Mesendoderm (in vitro differentiated cells): ENCODE data around the gene STX8.
"Not testable (repeated sequence)": the region's sequence is repeated elsewhere in the genome, so short reads cannot be mapped to it uniquely, and the experiment has no call there.

Experiments
- DNase-seq: peaks from one replicate; pipeline ENCODE4 v3.0.0; 2013
- H2AK5ac ChIP-seq: 2 replicates; pipeline ENCODE4 v1.6.1; 2013; ENCODE audit warnings: low read length, inconsistent platforms
- H2BK120ac ChIP-seq: 2 replicates; pipeline ENCODE4 v1.6.1; 2013; ENCODE audit warnings: low read depth, mild to moderate bottlenecking, low read length, moderate library complexity, mixed read lengths
- H2BK15ac ChIP-seq: replicated peaks from 2 replicates; pipeline ENCODE4 v1.6.1; 2013; ENCODE audit warnings: low read depth, mild to moderate bottlenecking, moderate library complexity
- H2BK5ac ChIP-seq: 2 replicates; pipeline ENCODE4 v1.6.1; 2013; ENCODE audit warnings: low read length, inconsistent platforms
- H3K18ac ChIP-seq: 2 replicates; pipeline ENCODE4 v1.6.1; 2013; ENCODE audit warnings: mild to moderate bottlenecking, low read length, mixed read lengths
- H3K23ac ChIP-seq: one replicate; pipeline ENCODE4 v1.6.1; 2013; ENCODE audit warnings: low read length
- H3K27ac ChIP-seq: 2 replicates; pipeline ENCODE4 v1.5.1; 2013; ENCODE audit warnings: low read depth, mild to moderate bottlenecking, inconsistent platforms, low read length, moderate library complexity
- H3K27me3 ChIP-seq: 2 replicates; pipeline ENCODE4 v1.6.1; 2013; ENCODE audit warnings: low read length, control low read depth, mild to moderate bottlenecking, inconsistent platforms; ENCODE audit not compliant: insufficient read depth, poor library complexity
- H3K36me3 ChIP-seq: 2 replicates; pipeline ENCODE4 v1.6.1; 2013; ENCODE audit warnings: low read length, inconsistent platforms; ENCODE audit not compliant: control insufficient read depth, insufficient read depth
- H3K4ac ChIP-seq: one replicate; pipeline ENCODE4 v1.6.1; 2013; ENCODE audit warnings: low read depth, mild to moderate bottlenecking, low read length, moderate library complexity
- H3K4me1 ChIP-seq: 2 replicates; pipeline ENCODE4 v1.6.1; 2013; ENCODE audit warnings: low read depth, low read length, inconsistent platforms; ENCODE audit not compliant: control insufficient read depth
- H3K4me2 ChIP-seq: 2 replicates; pipeline ENCODE4 v1.6.1; 2013; ENCODE audit warnings: low read length
- H3K4me3 ChIP-seq: 2 replicates; pipeline ENCODE4 v1.5.1; 2013; ENCODE audit warnings: mild to moderate bottlenecking, low read length
- H3K56ac ChIP-seq: one replicate; pipeline ENCODE4 v1.6.1; 2013; ENCODE audit warnings: low read length
- H3K79me1 ChIP-seq: 2 replicates; pipeline ENCODE4 v1.6.1; 2013; ENCODE audit warnings: low read length, inconsistent platforms
- H3K79me2 ChIP-seq: 2 replicates; pipeline ENCODE4 v1.6.1; 2013; ENCODE audit warnings: mild to moderate bottlenecking, low read length; ENCODE audit not compliant: control insufficient read depth, insufficient read depth
- H3K9ac ChIP-seq: 2 replicates; pipeline ENCODE4 v1.6.1; 2013; ENCODE audit warnings: low read length, inconsistent platforms
- H4K5ac ChIP-seq: one replicate; pipeline ENCODE4 v1.6.1; 2013; ENCODE audit warnings: low read length
- H4K8ac ChIP-seq: one replicate; pipeline ENCODE4 v1.6.1; 2013; ENCODE audit warnings: low read depth, mild to moderate bottlenecking, control low read depth, low read length, moderate library complexity
- WGBS: extraction: QIAGEN DNeasy Blood & Tissue Kit; methylation state at CpG from one replicate; pipeline ENCODE4 v1.1.7; 2013; ENCODE audit warnings: low lambda C conversion rate, missing lambda C conversion rate; ENCODE audit not compliant: insufficient coverage; ENCODE audit errors: extremely low coverage; 5-methylcytosine and 5-hydroxymethylcytosine counted together

Gene STX8

GRCh38 chr17:9386401-9386800 is 189.2 kb downstream of the STX8 start:
- H3K9ac ChIP-seq: no peak overlapping the region
- WGBS: no CpG with 5 or more reads among the region's 3 CpGs
- no peak for DNase-seq
- H3K4me3 ChIP-seq: no peak overlapping the region
- no peak overlapping the region for H4K8ac ChIP-seq
- H3K27me3 ChIP-seq: no peaks in the 10 kb centered on the region
- H2AK5ac ChIP-seq: no peak overlapping the region
- no peak overlapping the region for H3K4ac ChIP-seq
- H3K79me1 ChIP-seq: no peaks in the 10 kb centered on the region
- H4K5ac ChIP-seq: no peak overlapping the region
- no peaks in the 10 kb centered on the region for H3K79me2 ChIP-seq
- H2BK15ac ChIP-seq: no peak overlapping the region
- H3K36me3 ChIP-seq: no peaks in the 10 kb centered on the region
- no peak overlapping the region for H2BK120ac ChIP-seq
- no peak overlapping the region for H3K4me2 ChIP-seq
- H3K27ac ChIP-seq: no peak overlapping the region
- H2BK5ac ChIP-seq: no peak overlapping the region
- no peaks in the 10 kb centered on the region for H3K4me1 ChIP-seq
- H3K56ac ChIP-seq: no peak overlapping the region
- H3K18ac ChIP-seq: no peak overlapping the region
- no peak overlapping the region for H3K23ac ChIP-seq

- Histone ChIP-seq H2BK15ac (no peak overlapping the region), H3K18ac (no peak overlapping the region), H3K23ac (no peak overlapping the region), H3K79me1 (no peaks in the 10 kb centered on the region), H3K27ac (no peak overlapping the region), H3K4me3 (no peak overlapping the region), H3K9ac (no peak overlapping the region), H2BK5ac (no peak overlapping the region), H3K56ac (no peak overlapping the region), H3K4ac (no peak overlapping the region), H2BK120ac (no peak overlapping the region), H3K4me1 (no peaks in the 10 kb centered on the region), H3K27me3 (no peaks in the 10 kb centered on the region), H3K79me2 (no peaks in the 10 kb centered on the region), H4K8ac (no peak overlapping the region), H2AK5ac (no peak overlapping the region), H4K5ac (no peak overlapping the region), H3K36me3 (no peaks in the 10 kb centered on the region), H3K4me2 (no peak overlapping the region)
- no peak for DNase-seq
- no CpG with 5 or more reads among the region's 3 CpGs for WGBS
These were observed 191.8 kb downstream of the STX8 start for GRCh38 chr17:9383826-9384225.

- Histone ChIP-seq H4K8ac (no peak overlapping the region), H3K4me2 (no peak overlapping the region), H2AK5ac (no peak overlapping the region), H3K4ac (no peak overlapping the region), H3K27ac (no peak overlapping the region), H3K36me3 (no peaks in the 10 kb centered on the region), H3K4me1 (no peaks in the 10 kb centered on the region), H4K5ac (no peak overlapping the region), H2BK15ac (no peak overlapping the region), H3K18ac (no peak overlapping the region), H2BK5ac (no peak overlapping the region), H3K9ac (no peak overlapping the region), H3K27me3 (no peaks in the 10 kb centered on the region), H3K4me3 (no peak overlapping the region), H3K23ac (no peak overlapping the region), H3K79me1 (no peaks in the 10 kb centered on the region), H3K56ac (no peak overlapping the region), H3K79me2 (no peaks in the 10 kb centered on the region), H2BK120ac (no peak overlapping the region)
- no peak for DNase-seq
- WGBS: no CpG with 5 or more reads among the region's 2 CpGs
These were observed 193.0 kb downstream of the STX8 start for GRCh38 chr17:9382626-9383025.

- Histone ChIP-seq H3K4me2 (no peak overlapping the region), H3K18ac (no peak overlapping the region), H3K36me3 (no peaks in the 10 kb centered on the region), H3K4me1 (no peaks in the 10 kb centered on the region), H2AK5ac (no peak overlapping the region), H3K4me3 (no peak overlapping the region), H2BK5ac (no peak overlapping the region), H3K4ac (no peak overlapping the region), H3K27ac (no peak overlapping the region), H4K5ac (no peak overlapping the region), H3K79me2 (no peaks in the 10 kb centered on the region), H3K79me1 (no peaks in the 10 kb centered on the region), H2BK120ac (no peak overlapping the region), H4K8ac (no peak overlapping the region), H2BK15ac (no peak overlapping the region), H3K56ac (no peak overlapping the region), H3K27me3 (no peaks in the 10 kb centered on the region), H3K9ac (no peak overlapping the region), H3K23ac (no peak overlapping the region)
- WGBS: no CpG with 5 or more reads among the region's 2 CpGs
- no peak for DNase-seq
These were observed 194.6 kb downstream of the STX8 start for GRCh38 chr17:9381068-9381467.

GRCh38 chr17:9380361-9380760 is 195.3 kb downstream of the STX8 start:
- no peak for DNase-seq
- Histone ChIP-seq H3K4me1 (no peaks in the 10 kb centered on the region), H2BK5ac (no peak overlapping the region), H3K79me2 (no peaks in the 10 kb centered on the region), H3K27me3 (no peaks in the 10 kb centered on the region), H2BK15ac (no peak overlapping the region), H3K79me1 (no peaks in the 10 kb centered on the region), H4K8ac (no peak overlapping the region), H3K27ac (no peak overlapping the region), H4K5ac (no peak overlapping the region), H3K4me3 (no peak overlapping the region), H3K4ac (no peak overlapping the region), H3K18ac (no peak overlapping the region), H3K36me3 (no peaks in the 10 kb centered on the region), H2BK120ac (no peak overlapping the region), H3K4me2 (no peak overlapping the region), H3K9ac (no peak overlapping the region), H3K23ac (no peak overlapping the region), H2AK5ac (no peak overlapping the region), H3K56ac (no peak overlapping the region)
- WGBS: no CpG with 5 or more reads among the region's 4 CpGs

- not testable (repeated sequence) for H4K8ac ChIP-seq, H4K5ac ChIP-seq, H2AK5ac ChIP-seq, H2BK5ac ChIP-seq, H3K56ac ChIP-seq, H2BK15ac ChIP-seq, H3K4ac ChIP-seq, H3K4me3 ChIP-seq, H3K23ac ChIP-seq, H3K79me2 ChIP-seq, H3K27ac ChIP-seq, DNase-seq, H3K36me3 ChIP-seq, H3K27me3 ChIP-seq, H3K18ac ChIP-seq, H3K79me1 ChIP-seq, H3K4me2 ChIP-seq, H3K4me1 ChIP-seq, H3K9ac ChIP-seq, H2BK120ac ChIP-seq
- WGBS: no CpG with 5 or more reads among the region's 9 CpGs
These were observed 199.4 kb downstream of the STX8 start for GRCh38 chr17:9376177-9376576.
